Endodermal cell (in vitro differentiated cells): ENCODE results near the gene IMP4. TPM values are rescaled to one million over a fixed set of nuclear protein-coding genes. Genes with fewer than 3 reads are reported as not detected.
A peak's percentile ranks its signal among the peaks of the same experiment; 100 is the strongest.

Experiments
- DNase-seq: peaks from one replicate; pipeline ENCODE4 v3.0.0-alpha.2; 2017
- H3K27ac ChIP-seq: 2 replicates; pipeline ENCODE4 v1.5.1; 2013; ENCODE audit warnings: mild to moderate bottlenecking, low read depth, low read length, moderate library complexity
- H3K27me3 ChIP-seq: 2 replicates; pipeline ENCODE4 v1.6.1; 2013; ENCODE audit warnings: mild to moderate bottlenecking, low read length, moderate library complexity; ENCODE audit not compliant: insufficient read depth, control insufficient read depth, poor library complexity, severe bottlenecking
- H3K36me3 ChIP-seq: 2 replicates; pipeline ENCODE4 v1.7.0; 2013; ENCODE audit warnings: mild to moderate bottlenecking, low read length, moderate library complexity; ENCODE audit not compliant: control insufficient read depth, insufficient read depth
- H3K4me1 ChIP-seq: one replicate; pipeline ENCODE4 v1.7.0; 2013; ENCODE audit warnings: low read length; ENCODE audit not compliant: control insufficient read depth, insufficient read depth
- H3K4me3 ChIP-seq: 2 replicates; pipeline ENCODE4 v1.5.1; 2013; ENCODE audit warnings: mild to moderate bottlenecking, low read length, moderate library complexity
- H3K9ac ChIP-seq: 2 replicates; pipeline ENCODE4 v1.6.1; 2013; ENCODE audit warnings: mild to moderate bottlenecking, low read length, moderate library complexity; ENCODE audit not compliant: poor library complexity, severe bottlenecking; ENCODE audit errors: extremely low read depth
- H3K9me3 ChIP-seq: 2 replicates; pipeline ENCODE4 v1.6.1; 2013; ENCODE audit warnings: mild to moderate bottlenecking, low read length, moderate library complexity; ENCODE audit not compliant: control insufficient read depth
- H3K27ac Mint-ChIP-seq: 2 replicates; pipeline ENCODE4 v1.8.0; 2020; ENCODE audit warnings: mixed read lengths
- H3K27me3 Mint-ChIP-seq: 2 replicates; pipeline ENCODE4 v1.8.0; 2021; ENCODE audit warnings: mild to moderate bottlenecking, mixed read lengths; ENCODE audit not compliant: insufficient read depth
- H3K36me3 Mint-ChIP-seq: 2 replicates; pipeline ENCODE4 v1.8.0; 2020; ENCODE audit warnings: low read depth, mixed read lengths
- H3K4me1 Mint-ChIP-seq: 2 replicates; pipeline ENCODE4 v1.8.0; 2020; ENCODE audit warnings: mixed read lengths
- H3K4me3 Mint-ChIP-seq: 2 replicates; pipeline ENCODE4 v1.8.0; 2020; ENCODE audit warnings: mild to moderate bottlenecking, moderate library complexity, mixed read lengths
- H3K9me3 Mint-ChIP-seq: 2 replicates; pipeline ENCODE4 v1.8.0; 2020; ENCODE audit warnings: mild to moderate bottlenecking, mixed read lengths
- WGBS, 2 experiments: methylation state at CpG; one replicate each; pipeline versions ENCODE4 v1.1.5 to v1.1.7; 2013; ENCODE audit warnings: missing lambda C conversion rate in 2 of 2, mixed read lengths in 1 of 2; ENCODE audit not compliant: insufficient coverage in 1 of 2, insufficient read length in 1 of 2; 5-methylcytosine and 5-hydroxymethylcytosine counted together
- total RNA-seq, 2 donors: library from RNA; stranded (reverse); fragmentation: NEBNext Ultra II Directional in 1 of 2; extraction: Animal tissue kit (Norgen Biotek cat#: 25700) in 1 of 2; gene quantifications; 2 replicates in 1 of 2; 3 replicates in 1 of 2; pipeline ENCODE4 v1.2.1, GENCODE V29; 2021
- TF ChIP-seq, protein P1 (sequence below): fragments of 200-600 bp; sonication (generic); conservative IDR thresholded peaks from 2 replicates; pipeline ENCODE4 v1.5.0; 2021; ENCODE audit warnings: antibody characterized with exemption, mild to moderate bottlenecking

The IMP4 gene
- total RNA-seq, 2 donors from 2014 or later: 47.1 to 55.1 TPM

DNA sequence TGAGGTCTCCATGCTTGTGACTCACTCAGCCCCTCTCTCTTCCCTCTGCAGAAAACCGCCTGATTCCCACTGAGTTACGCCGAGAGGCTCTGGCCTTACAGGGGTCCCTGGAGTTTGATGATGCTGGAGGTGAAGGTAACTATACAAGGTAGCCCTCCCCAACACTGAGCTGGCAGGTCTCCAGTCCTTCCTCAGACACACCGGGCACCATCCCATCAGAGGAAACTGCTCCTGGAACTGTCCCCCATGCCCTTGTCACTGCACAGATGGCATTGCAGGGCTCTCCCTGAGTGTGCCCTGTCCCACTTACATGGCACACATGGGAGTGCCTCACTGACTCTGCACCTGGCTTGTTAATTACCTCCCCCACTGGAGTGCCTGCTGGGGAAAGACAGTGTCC, 1.9 kb downstream of the IMP4 start:
- H3K4me1 Mint-ChIP-seq: peaks cover 5% of the 10 kb centered on the region
- H3K27ac Mint-ChIP-seq: no peak overlapping the region
- H3K27me3 Mint-ChIP-seq: no peaks in the 10 kb centered on the region
- Histone ChIP-seq H3K4me1 (no peaks in the 10 kb centered on the region), H3K9ac (no peak overlapping the region), H3K4me3 (no peak overlapping the region), H3K9me3 (no peaks in the 10 kb centered on the region), H3K27ac (no peak overlapping the region), H3K36me3 (peaks cover 50% of the 10 kb centered on the region), H3K27me3 (no peaks in the 10 kb centered on the region)
- peaks cover 51% of the 10 kb centered on the region for H3K36me3 Mint-ChIP-seq
- TF ChIP-seq, protein P1, sequence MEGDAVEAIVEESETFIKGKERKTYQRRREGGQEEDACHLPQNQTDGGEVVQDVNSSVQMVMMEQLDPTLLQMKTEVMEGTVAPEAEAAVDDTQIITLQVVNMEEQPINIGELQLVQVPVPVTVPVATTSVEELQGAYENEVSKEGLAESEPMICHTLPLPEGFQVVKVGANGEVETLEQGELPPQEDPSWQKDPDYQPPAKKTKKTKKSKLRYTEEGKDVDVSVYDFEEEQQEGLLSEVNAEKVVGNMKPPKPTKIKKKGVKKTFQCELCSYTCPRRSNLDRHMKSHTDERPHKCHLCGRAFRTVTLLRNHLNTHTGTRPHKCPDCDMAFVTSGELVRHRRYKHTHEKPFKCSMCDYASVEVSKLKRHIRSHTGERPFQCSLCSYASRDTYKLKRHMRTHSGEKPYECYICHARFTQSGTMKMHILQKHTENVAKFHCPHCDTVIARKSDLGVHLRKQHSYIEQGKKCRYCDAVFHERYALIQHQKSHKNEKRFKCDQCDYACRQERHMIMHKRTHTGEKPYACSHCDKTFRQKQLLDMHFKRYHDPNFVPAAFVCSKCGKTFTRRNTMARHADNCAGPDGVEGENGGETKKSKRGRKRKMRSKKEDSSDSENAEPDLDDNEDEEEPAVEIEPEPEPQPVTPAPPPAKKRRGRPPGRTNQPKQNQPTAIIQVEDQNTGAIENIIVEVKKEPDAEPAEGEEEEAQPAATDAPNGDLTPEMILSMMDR: no peak
- peak overlapping the region; percentile 94 for H3K4me3 Mint-ChIP-seq
- 97% methylated on average over 4 of the region's 4 CpGs; no CpG with 5 or more reads in 1 of the 2 experiments for WGBS, 2 experiments
- H3K9me3 Mint-ChIP-seq: no peaks in the 10 kb centered on the region
- no peak for DNase-seq

DNA sequence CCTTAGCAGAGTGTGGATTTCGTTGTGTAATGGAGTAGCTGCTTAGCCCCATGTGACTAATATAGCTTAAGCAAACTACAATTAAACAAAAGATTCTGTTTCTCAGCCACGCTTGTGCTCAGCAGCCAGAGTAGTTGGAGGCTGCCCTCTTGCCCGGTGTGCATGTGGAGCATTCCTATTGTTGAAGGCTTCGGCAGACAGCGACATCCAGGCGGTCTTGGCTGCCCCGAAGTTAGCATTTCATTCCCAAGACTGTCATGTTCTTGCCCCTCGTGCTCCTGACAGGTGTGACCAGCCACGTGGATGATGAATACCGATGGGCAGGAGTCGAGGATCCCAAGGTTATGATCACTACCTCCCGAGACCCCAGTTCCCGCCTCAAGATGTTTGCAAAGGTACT, 2.4 kb downstream of the IMP4 start:
- Histone ChIP-seq H3K27me3 (no peaks in the 10 kb centered on the region), H3K9ac (no peak overlapping the region), H3K27ac (no peak overlapping the region), H3K36me3 (peaks cover 51% of the 10 kb centered on the region), H3K4me1 (no peaks in the 10 kb centered on the region), H3K9me3 (no peaks in the 10 kb centered on the region), H3K4me3 (no peak overlapping the region)
- H3K4me3 Mint-ChIP-seq: no peak overlapping the region
- peaks cover 5% of the 10 kb centered on the region for H3K4me1 Mint-ChIP-seq
- no peak overlapping the region for H3K27ac Mint-ChIP-seq
- no peaks in the 10 kb centered on the region for H3K9me3 Mint-ChIP-seq
- H3K27me3 Mint-ChIP-seq: no peaks in the 10 kb centered on the region
- DNase-seq: no peak
- H3K36me3 Mint-ChIP-seq: peaks cover 46% of the 10 kb centered on the region
- TF ChIP-seq, protein P1: no peak
- 95 to 97% methylated on average over 9 to 13 of the region's 13 CpGs for WGBS, 2 experiments

DNA sequence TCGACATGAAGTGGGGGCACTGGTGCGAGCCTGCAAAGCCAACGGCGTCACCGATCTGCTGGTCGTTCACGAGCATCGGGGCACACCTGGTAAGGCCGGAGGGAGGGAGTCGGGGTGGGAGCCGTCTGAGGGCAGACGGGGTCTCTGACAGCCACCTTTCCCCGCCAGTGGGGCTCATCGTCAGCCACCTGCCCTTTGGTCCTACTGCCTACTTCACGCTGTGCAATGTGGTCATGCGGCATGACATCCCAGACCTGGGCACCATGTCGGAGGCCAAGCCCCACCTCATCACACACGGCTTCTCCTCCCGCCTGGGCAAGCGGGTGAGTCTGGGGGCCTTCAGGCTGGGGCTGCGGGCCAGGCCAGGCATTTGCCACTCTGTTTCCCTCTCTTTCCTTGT, 2.9 kb downstream of the IMP4 start:
- Histone ChIP-seq H3K4me3 (no peak overlapping the region), H3K9ac (no peak overlapping the region), H3K27me3 (no peaks in the 10 kb centered on the region), H3K4me1 (no peaks in the 10 kb centered on the region), H3K36me3 (peaks cover 51% of the 10 kb centered on the region), H3K9me3 (no peaks in the 10 kb centered on the region), H3K27ac (no peak overlapping the region)
- no peak for DNase-seq
- peaks cover 43% of the 10 kb centered on the region for H3K36me3 Mint-ChIP-seq
- H3K27me3 Mint-ChIP-seq: no peaks in the 10 kb centered on the region
- WGBS, 2 experiments: 94 to 97% methylated on average over 15 to 21 of the region's 21 CpGs
- peaks cover 5% of the 10 kb centered on the region for H3K4me1 Mint-ChIP-seq
- H3K27ac Mint-ChIP-seq: no peak overlapping the region
- no peaks in the 10 kb centered on the region for H3K9me3 Mint-ChIP-seq
- TF ChIP-seq, protein P1: no peak
- H3K4me3 Mint-ChIP-seq: no peak overlapping the region
